NCI-H526 (cell line): ENCODE measurements around the gene QRICH2.
A peak's percentile ranks its signal among the peaks of the same experiment; 100 is the strongest.
"Not testable (repeated sequence)": the region's sequence is repeated elsewhere in the genome, so short reads cannot be mapped to it uniquely, and the experiment has no call there.

Experiments
- DNase-seq, 2 experiments: peaks; one replicate each; lab custom pipeline; 2025; lab: John Stamatoyannopoulos, UW

Gene QRICH2

GRCh38 chr17:76326306-76326705, 18.2 kb upstream of the QRICH2 start:
- no peak for DNase-seq

GRCh38 chr17:76318586-76318985, 10.5 kb upstream of the QRICH2 start:
- DNase-seq, result no peak

GRCh38 chr17:76317535-76317934, 9.5 kb upstream of the QRICH2 start:
- no peak for DNase-seq

- no peak for DNase-seq
Measured at GRCh38 chr17:76314392-76315227, 6.5 kb upstream of the QRICH2 start.

- DNase-seq, result no peak
Measured at GRCh38 chr17:76312735-76313134, 4.7 kb upstream of the QRICH2 start.

GRCh38 chr17:76309461-76309860, 1.4 kb upstream of the QRICH2 start:
- DNase-seq, result no peak

GRCh38 chr17:76307299-76307965, 644 bp downstream of the QRICH2 start:
- DNase-seq, result no peak

- DNase-seq, result not testable (repeated sequence)
Measured at GRCh38 chr17:76305135-76305454, 3.0 kb downstream of the QRICH2 start.

- no peak for DNase-seq
Measured at GRCh38 chr17:76304226-76305134, 3.6 kb downstream of the QRICH2 start.

- no peak for DNase-seq
Measured at GRCh38 chr17:76297436-76297835, 10.6 kb downstream of the QRICH2 start.

GRCh38 chr17:76296889-76297288, 11.2 kb downstream of the QRICH2 start:
- no peak for DNase-seq

GRCh38 chr17:76296186-76296585, 11.9 kb downstream of the QRICH2 start:
- no peak for DNase-seq

- DNase-seq, result no peak
Measured at GRCh38 chr17:76293106-76293505, 15.0 kb downstream of the QRICH2 start.

GRCh38 chr17:76292567-76292966, 15.5 kb downstream of the QRICH2 start:
- no peak for DNase-seq

- no peak for DNase-seq
Measured at GRCh38 chr17:76281573-76282371, 26.3 kb downstream of the QRICH2 start.

- DNase-seq, result no peak
Measured at GRCh38 chr17:76280650-76281049, 27.4 kb downstream of the QRICH2 start.

- no peak for DNase-seq
Measured at GRCh38 chr17:76279742-76280287, 28.3 kb downstream of the QRICH2 start.

- peak; percentile 53 to 90 for DNase-seq
Measured at GRCh38 chr17:76278952-76279741, 28.9 kb downstream of the QRICH2 start.

- DNase-seq, result peak in 1 of 2 experiments; percentile 24
Measured at GRCh38 chr17:76278268-76278908, 29.7 kb downstream of the QRICH2 start.
